Measurements from ENCODE around the gene PRRC2B. TPM values are rescaled to one million over a fixed set of nuclear protein-coding genes. Genes with fewer than 3 reads are reported as not detected.

The PRRC2B gene
- total RNA-seq, 2 donors from 2014 or later: 127 to 131 TPM

GRCh38 chr9:131485206-131485605, 91.3 kb downstream of the PRRC2B start:
- H3K27ac ChIP-seq: no peak overlapping the region
- DNase-seq: no peak
- no peaks in the 10 kb centered on the region for H3K4me1 ChIP-seq
- intact Hi-C loops (cut with DNase I): no loop called here
- no peaks in the 10 kb centered on the region for H3K9me3 ChIP-seq
- no peaks in the 10 kb centered on the region for H3K27me3 ChIP-seq
- no peak for TF ChIP-seq CTCF (IDR thresholded peaks at IDR 0.05)
- H3K36me3 ChIP-seq: peaks cover 43% of the 10 kb centered on the region
- H3K9ac ChIP-seq (ENCODE audit: low read depth in 2 of 2, low read length in 2 of 2): no peak overlapping the region
- no peak overlapping the region for H3K4me3 ChIP-seq

- no peak for DNase-seq
- no peak for TF ChIP-seq CTCF (IDR thresholded peaks at IDR 0.05)
- Histone ChIP-seq H3K9me3 (no peaks in the 10 kb centered on the region), H3K4me3 (no peak overlapping the region), H3K9ac (ENCODE audit: low read depth in 2 of 2, low read length in 2 of 2) (no peak overlapping the region), H3K27ac (no peak overlapping the region), H3K4me1 (no peaks in the 10 kb centered on the region), H3K36me3 (peaks cover 50% of the 10 kb centered on the region), H3K27me3 (no peaks in the 10 kb centered on the region)
- intact Hi-C loops (cut with DNase I): no loop called here
Observed at GRCh38 chr9:131485728-131486422, 92.0 kb downstream of the PRRC2B start.

GRCh38 chr9:131487001-131487400, 93.1 kb downstream of the PRRC2B start:
- DNase-seq: no peak
- intact Hi-C loops (cut with DNase I): no loop called here
- H3K27ac ChIP-seq: no peak overlapping the region

GRCh38 chr9:131487621-131488031, 93.7 kb downstream of the PRRC2B start:
- H3K9ac ChIP-seq (ENCODE audit: low read depth in 2 of 2, low read length in 2 of 2): no peak overlapping the region
- H3K27me3 ChIP-seq: no peaks in the 10 kb centered on the region
- no peak for DNase-seq
- H3K4me3 ChIP-seq: no peak overlapping the region
- intact Hi-C loops (cut with DNase I): no loop called here
- H3K9me3 ChIP-seq: no peaks in the 10 kb centered on the region
- peaks cover 57% of the 10 kb centered on the region for H3K36me3 ChIP-seq
- H3K27ac ChIP-seq: no peak overlapping the region
- H3K4me1 ChIP-seq: no peaks in the 10 kb centered on the region
- no peak for TF ChIP-seq CTCF (IDR thresholded peaks at IDR 0.05)

More at GRCh38 chr9:131487001-131487400, 93.1 kb downstream of the PRRC2B start:
- no peak for TF ChIP-seq CTCF (IDR thresholded peaks at IDR 0.05)
- Histone ChIP-seq H3K9ac (ENCODE audit: low read depth in 2 of 2, low read length in 2 of 2) (no peak overlapping the region), H3K36me3 (peaks cover 58% of the 10 kb centered on the region), H3K4me3 (no peak overlapping the region), H3K9me3 (no peaks in the 10 kb centered on the region), H3K27me3 (no peaks in the 10 kb centered on the region), H3K4me1 (no peaks in the 10 kb centered on the region)

GRCh38 chr9:131490514-131490913, 96.6 kb downstream of the PRRC2B start:
- Histone ChIP-seq H3K9ac (ENCODE audit: low read depth in 2 of 2, low read length in 2 of 2) (no peak overlapping the region), H3K27me3 (no peaks in the 10 kb centered on the region), H3K36me3 (peaks cover 29% of the 10 kb centered on the region), H3K9me3 (no peaks in the 10 kb centered on the region), H3K4me3 (no peak overlapping the region), H3K4me1 (no peaks in the 10 kb centered on the region), H3K27ac (no peak overlapping the region)
- intact Hi-C loops (cut with DNase I): no loop called here
- DNase-seq: no peak
- TF ChIP-seq CTCF (IDR thresholded peaks at IDR 0.05): no peak
